GM12878 (cell line): ENCODE measurements around the gene ADAMTS19. TPM values are rescaled to one million over a fixed set of nuclear protein-coding genes. Genes with fewer than 3 reads are reported as not detected.

Experiments
- ATAC-seq: fragments of 200-7000 bp; cut with Tn5 transposase; 3 replicates; pipeline ENCODE4 v1.9.1; 2020; ENCODE audit warnings: mild to moderate bottlenecking, moderate library complexity
- BruUV-seq: library from RNA; stranded (reverse); fragments of 400-500 nt; replicated peaks from 2 replicates; lab custom pipeline; 2021; lab: Mats Ljungman, UMichigan
- CTCF ChIA-PET: fragments of 300-600 bp; sonication (Branson Sonifier 250); formaldehyde crosslinking; extraction: SDS; loops from one replicate; lab custom pipeline; 2021; ENCODE audit warnings: inconsistent platforms; lab: Yijun Ruan, JAX
- POLR2A ChIA-PET: fragments of 350-600 bp; formaldehyde crosslinking; extraction: SDS; loops from one replicate; lab custom pipeline; 2021; ENCODE audit warnings: inconsistent platforms; lab: Charles Lee
- RAD21 ChIA-PET: fragments of 300-600 bp; sonication (Branson Sonifier 250); formaldehyde crosslinking; loops from one replicate; lab custom pipeline; 2023; ENCODE audit warnings: antibody characterized with exemption; ENCODE audit not compliant: unreplicated experiment; lab: Charles Lee
- SMC1A ChIA-PET: fragments of 300-600 bp; sonication (Branson Sonifier 250); formaldehyde crosslinking; loops from one replicate; lab custom pipeline; 2023; ENCODE audit not compliant: unreplicated experiment, uncharacterized antibody; lab: Charles Lee
- DNase-seq: peaks from one replicate; pipeline ENCODE4 v3.0.0-alpha.2; 2011; ENCODE audit warnings: low read depth, low spot score
- FAIRE-seq: peaks from 3 replicates; lab custom pipeline; 2011; peaks lifted over from hg19 to GRCh38; lab: Jason Lieb, UNC
- H2AFZ ChIP-seq: 2 replicates; pipeline ENCODE4 v1.6.0; 2011; ENCODE audit warnings: low read depth, low read length, control low read depth; ENCODE audit not compliant: control insufficient read depth
- H3K27ac ChIP-seq: 2 replicates; pipeline ENCODE4 v1.5.1; 2011; ENCODE audit warnings: control low read depth; ENCODE audit not compliant: control insufficient read depth, insufficient read depth
- H3K27me3 ChIP-seq, 2 experiments: replicated peaks in 1 of 2; 2 replicates each; pipeline versions ENCODE4 v1.6.0 to v1.6.1; 2011; ENCODE audit warnings: low read length in 1 of 2; ENCODE audit not compliant: control insufficient read depth in 2 of 2, insufficient read depth in 2 of 2
- H3K36me3 ChIP-seq, 2 experiments: 2 replicates each; pipeline ENCODE4 v1.5.1; 2011; ENCODE audit warnings: low read length in 1 of 2; ENCODE audit not compliant: control insufficient read depth in 2 of 2, insufficient read depth in 2 of 2
- H3K4me1 ChIP-seq: 2 replicates; pipeline ENCODE4 v1.6.1; 2011; ENCODE audit warnings: mild to moderate bottlenecking, low read length, moderate library complexity, mixed read lengths; ENCODE audit not compliant: control insufficient read depth, insufficient read depth
- H3K4me2 ChIP-seq: 2 replicates; pipeline ENCODE4 v1.6.0; 2011; ENCODE audit warnings: control low read depth; ENCODE audit not compliant: control insufficient read depth, insufficient read depth
- H3K4me3 ChIP-seq: fragments of 200-600 bp; sonication (generic); 2 replicates; pipeline ENCODE4 v1.5.1; 2016
- H3K79me2 ChIP-seq: 2 replicates; pipeline ENCODE4 v1.6.0; 2011; ENCODE audit warnings: low read length; ENCODE audit not compliant: control insufficient read depth, insufficient read depth
- H3K9ac ChIP-seq: 2 replicates; pipeline ENCODE4 v1.8.0; 2011; ENCODE audit warnings: low read length, control low read depth, mixed read lengths; ENCODE audit not compliant: control insufficient read depth, insufficient read depth
- H3K9me3 ChIP-seq: replicated peaks from 3 replicates; pipeline ENCODE4 v1.5.1; 2011; ENCODE audit warnings: mild to moderate bottlenecking, low read length; ENCODE audit not compliant: control insufficient read depth, insufficient read depth
- H4K20me1 ChIP-seq: 2 replicates; pipeline ENCODE4 v1.6.0; 2011; ENCODE audit not compliant: control insufficient read depth, insufficient read depth
- CBX3 ChIP-seq: fragments of 200-600 bp; sonication (generic); IDR thresholded peaks from 2 replicates; pipeline ENCODE4 v1.6.1; 2016; ENCODE audit warnings: low read depth, borderline replicate concordance
- CREB1 ChIP-seq: IDR thresholded peaks from 2 replicates; pipeline ENCODE4 v1.6.1; 2012; ENCODE audit warnings: low read depth, mild to moderate bottlenecking, inconsistent platforms
- ETV6 ChIP-seq, 2 experiments: fragments of 450-650 bp in 1 of 2; IDR thresholded peaks in 1 of 2; conservative IDR thresholded peaks in 1 of 2; 2 replicates each; pipeline ENCODE4 v1.6.1; 2014; ENCODE audit warnings: antibody characterized with exemption in 1 of 2, borderline replicate concordance in 1 of 2, low read depth in 1 of 2, mild to moderate bottlenecking in 1 of 2, moderate library complexity in 1 of 2
- HDAC6 ChIP-seq: fragments of 200-600 bp; sonication (generic); IDR thresholded peaks from one replicate; pipeline ENCODE4 v1.8.0; 2017; ENCODE audit warnings: antibody characterized with exemption; ENCODE audit not compliant: unreplicated experiment
- KLF5 ChIP-seq: fragments of 450-650 bp; IDR thresholded peaks from 2 replicates; pipeline ENCODE4 v1.6.1; 2014; ENCODE audit warnings: mild to moderate bottlenecking; ENCODE audit not compliant: partially characterized antibody
- PAX5 ChIP-seq: IDR thresholded peaks from 2 replicates; pipeline ENCODE4 v1.6.1; 2011; ENCODE audit warnings: low read depth, low read length, borderline replicate concordance
- RAD21 ChIP-seq: IDR thresholded peaks from 2 replicates; pipeline ENCODE4 v1.6.1; 2011; ENCODE audit warnings: mild to moderate bottlenecking, low read depth, low read length, moderate library complexity; ENCODE audit not compliant: insufficient read depth
- SMARCA5 ChIP-seq: fragments of 450-650 bp; IDR thresholded peaks from 2 replicates; pipeline ENCODE4 v1.6.1; 2017; ENCODE audit warnings: mild to moderate bottlenecking
- SPI1 ChIP-seq: IDR thresholded peaks from 2 replicates; pipeline ENCODE4 v1.6.1; 2011; ENCODE audit warnings: low read depth, mild to moderate bottlenecking, low read length, moderate library complexity, borderline replicate concordance; ENCODE audit not compliant: insufficient read depth
- SREBF1 ChIP-seq: IDR thresholded peaks from 2 replicates; pipeline ENCODE4 v1.6.1; 2012; ENCODE audit warnings: mild to moderate bottlenecking, low read length
- SREBF2 ChIP-seq: IDR thresholded peaks from 2 replicates; pipeline ENCODE4 v1.6.1; 2012; ENCODE audit warnings: mild to moderate bottlenecking, low read length
- ZBED1 ChIP-seq: IDR thresholded peaks from 2 replicates; pipeline ENCODE4 v1.6.1; 2016; ENCODE audit warnings: borderline replicate concordance
- WGBS: methylation state at CpG from one replicate; pipeline ENCODE4 v1.1.6; 2016; ENCODE audit warnings: low lambda C conversion rate; ENCODE audit not compliant: insufficient replicate concordance, insufficient coverage; ENCODE audit errors: missing lambda C conversion rate; 5-methylcytosine and 5-hydroxymethylcytosine counted together
- in situ Hi-C: fragments of 300-500 bp; cut with MboI; formaldehyde crosslinking; loops from 9 replicates; pipeline ENCODE4 v1.14.3; 2018; ENCODE audit warnings: mixed read lengths
- intact Hi-C: fragments of 100-400 bp; cut with micrococcal nuclease; formaldehyde crosslinking; loops from one replicate; pipeline ENCODE4 v1.14.2; 2022; ENCODE audit not compliant: unreplicated experiment
- polyA plus RNA-seq, 11 experiments: library from polyadenylated mRNA; depleted of rRNA in 4 of 11; unstranded in 6 of 11; stranded (reverse) in 5 of 11; fragments of >200 nt; fragmentation: Nextera tagmentation in 4 of 11; fragmentation: Illumina TruSeq in 1 of 11; extraction: Ambion mirVana in 4 of 11; extraction: Trizol in 1 of 11; gene quantifications; 1 replicate in 1 of 11; 2 replicates in 10 of 11; pipeline versions ENCODE4 v1.2.1 to v1.2.3, GENCODE V29; 2011 to 2016; ENCODE audit warnings: inconsistent platforms in 2 of 11, missing spikeins in 2 of 11, low read depth in 1 of 11
- total RNA-seq, 4 experiments: library from RNA; depleted of rRNA in 3 of 4; stranded (reverse); fragments of >200 nt in 3 of 4; fragmentation: Illumina TruSeq in 1 of 4; extraction: Trizol in 1 of 4; gene quantifications; 2 replicates each; pipeline versions ENCODE4 v1.2.1 to v1.2.3, GENCODE V29; 2013 to 2021
- TF ChIP-seq, protein P1 (sequence below): fragments of 450-650 bp; IDR thresholded peaks from 2 replicates; pipeline ENCODE4 v1.6.1; 2014; ENCODE audit warnings: mild to moderate bottlenecking

Gene ADAMTS19
- total and polyA plus RNA-seq, 10 of the 15 experiments (the other 5 are each of a cell fraction or from before 2014, with no cell fraction given), result not detected

DNA sequence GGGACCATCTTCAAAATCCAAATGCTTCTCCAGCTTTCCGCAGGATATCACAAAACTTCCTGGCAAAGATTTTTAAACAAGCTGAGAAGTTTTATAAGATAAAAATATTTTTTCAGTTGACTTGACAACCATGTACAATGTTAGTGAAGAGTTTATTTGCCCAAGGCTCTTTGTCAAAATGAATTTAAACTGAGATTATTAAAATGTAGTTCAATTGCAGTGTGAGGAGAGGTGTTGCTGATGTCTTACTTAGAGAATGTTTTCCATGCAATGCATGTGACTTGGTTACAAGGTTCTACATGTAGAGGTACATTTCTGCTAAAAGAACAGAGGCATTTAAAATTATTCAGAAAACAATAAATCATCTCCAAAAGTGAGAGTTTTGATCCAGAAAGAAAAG lies 156.4 kb downstream of the ADAMTS19 start:
- Histone ChIP-seq H2AFZ (no peak overlapping the region), H3K27ac (no peak overlapping the region), H3K36me3 (no peaks in the 10 kb centered on the region), H4K20me1 (no peaks in the 10 kb centered on the region), H3K79me2 (no peaks in the 10 kb centered on the region), H3K9me3 (no peaks in the 10 kb centered on the region), H3K4me3 (no peak overlapping the region), H3K9ac (no peak overlapping the region), H3K4me2 (no peak overlapping the region), H3K27me3 (no peaks in the 10 kb centered on the region), H3K4me1 (no peaks in the 10 kb centered on the region)
- intact Hi-C loops, result no loop called here
- ChIA-PET RAD21 (no interaction called here), POLR2A (no interaction called here), SMC1A (no interaction called here), CTCF (no interaction called here)
- WGBS, result 89% methylated on average over 1 of the region's 1 CpG
- in situ Hi-C loops, result no loop called here
- ATAC-seq (no peak), DNase-seq (no peak), FAIRE-seq (no peak)
- TF ChIP-seq HDAC6 (no peak), ZBED1 (no peak), ETV6 (conservative IDR thresholded peaks at IDR 0.05 in 1 of 2, IDR thresholded peaks at IDR 0.05 in 1 of 2; ENCODE audit: borderline replicate concordance in 1 of 2, low read depth in 1 of 2) (no peak), SREBF1 (no peak), CREB1 (no peak), CBX3 (no peak), SMARCA5 (no peak), PAX5 (no peak), RAD21 (no peak), SREBF2 (no peak), SPI1 (no peak), KLF5 (no peak)
- TF ChIP-seq, protein P1, sequence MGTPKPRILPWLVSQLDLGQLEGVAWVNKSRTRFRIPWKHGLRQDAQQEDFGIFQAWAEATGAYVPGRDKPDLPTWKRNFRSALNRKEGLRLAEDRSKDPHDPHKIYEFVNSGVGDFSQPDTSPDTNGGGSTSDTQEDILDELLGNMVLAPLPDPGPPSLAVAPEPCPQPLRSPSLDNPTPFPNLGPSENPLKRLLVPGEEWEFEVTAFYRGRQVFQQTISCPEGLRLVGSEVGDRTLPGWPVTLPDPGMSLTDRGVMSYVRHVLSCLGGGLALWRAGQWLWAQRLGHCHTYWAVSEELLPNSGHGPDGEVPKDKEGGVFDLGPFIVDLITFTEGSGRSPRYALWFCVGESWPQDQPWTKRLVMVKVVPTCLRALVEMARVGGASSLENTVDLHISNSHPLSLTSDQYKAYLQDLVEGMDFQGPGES, result no peak
- BruUV-seq, result no TSS peak
